ENCODE results near the gene SETSIP.
A peak's percentile ranks its signal among the peaks of the same experiment; 100 is the strongest.
"Not testable (repeated sequence)": the region's sequence is repeated elsewhere in the genome, so short reads cannot be mapped to it uniquely, and the experiment has no call there.

Gene SETSIP

GRCh38 chr1:92075311-92075710 lies at the start of gene SETSIP:
TSS of gene SETSIP (minus strand) at chr1:92075411. CDS start at chr1:92075411, 0 bp downstream.
- DNase-seq: no peak

- no peak for DNase-seq
Observed at GRCh38 chr1:92123868-92124267, 48.7 kb upstream of the SETSIP start.

GRCh38 chr1:92118826-92119225 lies 43.6 kb upstream of the SETSIP start:
- no peak for DNase-seq

GRCh38 chr1:92117526-92117925 lies 42.3 kb upstream of the SETSIP start:
- DNase-seq: no peak

GRCh38 chr1:92108631-92109030 lies 33.4 kb upstream of the SETSIP start:
- DNase-seq: no peak

- no peak for DNase-seq
Observed at GRCh38 chr1:92105546-92106081, 30.4 kb upstream of the SETSIP start.

GRCh38 chr1:92096317-92096716 lies 21.1 kb upstream of the SETSIP start:
- peak in 1 of 2 donors; percentile 36 for DNase-seq

GRCh38 chr1:92095874-92096273 lies 20.7 kb upstream of the SETSIP start:
- DNase-seq: no peak

GRCh38 chr1:92094595-92094994 lies 19.4 kb upstream of the SETSIP start:
- DNase-seq: no peak

- no peak for DNase-seq
Observed at GRCh38 chr1:92094090-92094489, 18.9 kb upstream of the SETSIP start.

GRCh38 chr1:92091625-92092024 lies 16.4 kb upstream of the SETSIP start:
- DNase-seq: no peak

- no peak for DNase-seq
Observed at GRCh38 chr1:92087542-92087941, 12.3 kb upstream of the SETSIP start.

GRCh38 chr1:92085727-92086126 lies 10.5 kb upstream of the SETSIP start:
- DNase-seq: no peak

GRCh38 chr1:92084651-92085050 lies 9.4 kb upstream of the SETSIP start:
- DNase-seq: no peak

GRCh38 chr1:92081031-92081430 lies 5.8 kb upstream of the SETSIP start:
- no peak for DNase-seq

- peak; percentile 83 to 90 for DNase-seq
Observed at GRCh38 chr1:92080128-92080985, 5.1 kb upstream of the SETSIP start, which contains the start of gene BTBD8. TSS of gene BTBD8 (plus strand) at chr1:92080345. CDS start at chr1:92080572, 227 bp downstream.

GRCh38 chr1:92079441-92079840 lies 4.2 kb upstream of the SETSIP start:
- DNase-seq: no peak

- DNase-seq: not testable (repeated sequence)
Observed at GRCh38 chr1:92078077-92078476, 2.9 kb upstream of the SETSIP start.

- DNase-seq: no peak
Observed at GRCh38 chr1:92076363-92076762, 1.2 kb upstream of the SETSIP start.

GRCh38 chr1:92074446-92074845 lies 765 bp downstream of the SETSIP start:
- DNase-seq: not testable (repeated sequence)

- no peak for DNase-seq
Observed at GRCh38 chr1:92070892-92071291, 4.3 kb downstream of the SETSIP start.

- no peak for DNase-seq
Observed at GRCh38 chr1:92066321-92066720, 8.9 kb downstream of the SETSIP start.

GRCh38 chr1:92065042-92065441 lies 10.2 kb downstream of the SETSIP start:
- no peak for DNase-seq

GRCh38 chr1:92051948-92052347 lies 23.3 kb downstream of the SETSIP start:
- no peak for DNase-seq

All from CD4-positive, alpha-beta T cell treated with Interferon alpha-2 for 1 hour (primary cell).